GM19324 (cell line): ENCODE data around the gene ATPAF1.
"Not testable (repeated sequence)": the region's sequence is repeated elsewhere in the genome, so short reads cannot be mapped to it uniquely, and the experiment has no call there.

Experiments used
- ATAC-seq: cut with Tn5 transposase; IDR thresholded peaks from one replicate; pipeline ENCODE4 v1.9.1; 2021; ENCODE audit warnings: mild to moderate bottlenecking, moderate library complexity; ENCODE audit not compliant: unreplicated experiment, low FRiP score

The ATPAF1 gene

DNA sequence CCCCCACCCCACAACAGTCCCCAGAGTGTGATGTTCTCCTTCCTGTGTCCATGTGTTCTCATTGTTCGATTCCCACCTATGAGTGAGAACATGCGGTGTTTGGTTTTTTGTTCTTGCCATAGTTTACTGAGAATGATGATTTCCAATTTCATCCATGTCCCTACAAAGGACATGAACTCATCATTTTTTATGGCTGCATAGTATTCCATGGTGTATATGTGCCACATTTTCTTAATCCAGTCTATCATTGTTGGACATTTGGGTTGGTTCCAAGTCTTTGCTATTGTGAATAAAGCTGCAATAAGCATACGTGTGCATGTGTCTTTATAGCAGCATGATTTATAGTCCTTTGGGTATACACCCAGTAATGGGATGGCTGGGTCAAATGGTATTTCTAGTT is 17.0 kb downstream of the ATPAF1 start:
- not testable (repeated sequence) for ATAC-seq

DNA sequence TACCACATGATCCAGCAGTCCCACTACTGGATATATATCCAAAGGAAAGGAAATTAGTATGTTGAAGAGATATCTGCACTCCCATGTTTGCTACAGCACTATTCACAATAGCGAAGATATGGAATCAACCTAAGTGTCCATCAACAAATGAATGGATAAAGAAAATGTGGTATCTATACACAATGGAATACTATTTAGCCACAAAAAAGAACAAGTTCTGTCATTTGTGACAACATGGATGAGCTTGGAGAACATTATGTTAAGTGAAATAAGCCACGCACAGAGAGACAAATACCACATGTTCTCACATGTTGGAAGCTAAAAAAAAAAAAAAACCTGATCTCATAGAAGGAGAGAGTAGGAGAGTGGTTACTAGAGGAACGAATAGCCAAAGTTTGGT is 17.7 kb downstream of the ATPAF1 start:
- no peak for ATAC-seq

DNA sequence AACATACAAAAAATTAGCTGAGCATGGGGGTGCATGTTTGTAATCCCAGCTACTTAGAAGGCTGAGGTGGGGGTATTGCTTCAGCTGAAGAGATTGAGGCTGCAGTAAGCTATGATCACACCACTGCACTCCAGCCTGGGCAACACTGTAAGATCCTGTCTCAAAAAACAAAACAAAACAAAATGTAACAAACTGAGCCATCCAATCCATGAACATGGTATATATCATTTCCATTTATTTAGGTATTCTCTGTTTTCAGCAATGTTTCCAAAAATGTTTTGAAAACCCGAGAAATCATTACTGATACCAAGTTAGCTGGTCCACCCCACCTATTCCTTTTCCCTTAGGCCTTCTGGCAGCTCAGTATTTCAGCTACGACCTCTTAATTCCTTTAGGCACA is 18.4 kb downstream of the ATPAF1 start:
- no peak for ATAC-seq

DNA sequence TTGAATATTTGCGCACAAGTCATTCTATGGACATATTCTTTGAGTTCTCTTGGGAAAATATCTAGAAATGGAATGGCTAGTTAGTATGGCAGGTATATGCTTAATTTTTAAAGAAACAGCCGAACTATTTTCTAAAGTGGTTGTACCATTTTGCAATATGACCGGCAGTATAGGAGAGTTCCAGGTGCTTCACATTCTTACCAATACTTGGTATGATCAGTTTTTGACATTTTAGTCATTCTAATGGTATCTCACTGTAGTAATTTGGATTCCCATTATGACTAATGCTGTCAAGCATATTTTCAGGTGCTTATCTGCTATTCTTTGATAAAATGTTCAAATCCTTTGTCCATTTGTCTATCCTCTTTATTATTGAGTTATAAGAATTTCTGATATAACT is 20.6 kb downstream of the ATPAF1 start:
- ATAC-seq: no peak

DNA sequence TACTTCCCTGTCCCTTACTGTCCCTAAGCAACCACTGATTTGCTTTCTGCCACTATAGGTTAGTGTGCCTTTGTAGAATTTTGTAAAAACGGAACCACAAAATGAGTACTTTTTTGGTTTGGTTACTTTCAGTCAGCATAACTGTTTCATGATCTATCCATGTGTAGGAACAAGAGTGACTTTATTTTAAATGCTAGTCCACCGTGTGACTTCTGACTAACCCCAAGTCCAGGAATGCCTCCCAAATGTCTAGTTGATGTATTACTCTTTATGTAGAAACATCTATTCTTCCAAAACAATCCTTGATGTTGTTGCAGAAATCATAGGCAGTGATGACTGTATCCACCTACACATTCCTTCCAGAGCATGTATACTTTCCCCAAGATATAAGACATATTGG is 21.3 kb downstream of the ATPAF1 start:
- ATAC-seq: no peak

DNA sequence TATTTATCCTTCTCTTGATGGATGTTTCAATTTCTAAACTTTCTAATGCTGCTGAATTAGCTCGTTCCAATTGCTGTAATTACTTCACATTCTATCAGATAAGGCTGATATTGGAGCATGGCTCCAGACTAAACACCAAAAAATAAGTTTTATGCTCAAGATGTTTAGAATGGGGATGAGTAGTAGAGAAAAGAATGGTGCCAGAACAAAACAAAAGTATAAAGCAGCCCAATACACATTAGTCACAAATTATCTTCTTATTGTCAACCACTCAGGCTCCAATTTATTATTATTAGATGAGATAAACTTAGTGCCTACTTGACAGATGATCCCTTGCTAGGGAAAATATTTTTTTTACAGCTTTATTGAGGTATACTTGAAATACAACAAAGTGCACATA is 21.8 kb downstream of the ATPAF1 start:
- no peak for ATAC-seq

DNA sequence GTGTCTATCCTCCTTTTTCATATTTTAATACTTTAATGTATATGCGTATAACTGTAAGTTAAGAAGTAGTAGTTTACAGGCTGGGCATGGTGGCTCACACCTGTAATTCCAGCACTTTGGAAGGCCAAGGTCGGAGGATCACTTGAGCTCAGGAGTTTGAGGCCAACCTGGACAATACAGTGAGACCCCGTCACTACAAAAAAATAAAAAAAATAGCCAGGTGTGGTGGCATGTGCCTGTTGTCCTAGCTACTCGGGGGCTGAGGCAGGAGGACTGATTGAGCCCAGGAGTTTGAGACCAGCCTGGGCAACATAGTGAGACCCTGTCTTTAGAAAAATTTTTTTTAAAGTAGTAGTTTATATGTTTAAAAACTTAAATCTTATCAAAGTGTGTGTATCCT is 22.3 kb downstream of the ATPAF1 start:
- no peak for ATAC-seq

DNA sequence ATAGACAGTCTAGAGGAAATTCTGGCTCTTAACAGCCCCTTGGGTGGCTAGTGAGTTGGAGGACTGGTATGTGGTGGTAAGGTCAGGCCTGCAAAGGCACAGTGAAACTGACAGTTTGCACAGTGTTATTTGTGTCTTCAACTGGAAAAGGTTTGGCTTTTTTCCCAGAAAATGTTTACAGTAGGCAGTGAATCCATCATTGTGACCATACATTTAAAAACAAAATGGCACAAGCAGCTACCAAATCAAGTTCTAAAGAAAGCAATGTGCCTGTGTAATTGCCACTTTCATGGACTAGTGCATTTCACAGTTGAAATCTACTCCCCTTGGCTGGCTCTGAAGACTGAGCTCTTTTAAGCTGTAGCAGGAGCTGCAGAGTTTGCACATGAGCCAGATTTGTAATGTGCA is 24.8 kb downstream of the ATPAF1 start:
- ATAC-seq: no peak

DNA sequence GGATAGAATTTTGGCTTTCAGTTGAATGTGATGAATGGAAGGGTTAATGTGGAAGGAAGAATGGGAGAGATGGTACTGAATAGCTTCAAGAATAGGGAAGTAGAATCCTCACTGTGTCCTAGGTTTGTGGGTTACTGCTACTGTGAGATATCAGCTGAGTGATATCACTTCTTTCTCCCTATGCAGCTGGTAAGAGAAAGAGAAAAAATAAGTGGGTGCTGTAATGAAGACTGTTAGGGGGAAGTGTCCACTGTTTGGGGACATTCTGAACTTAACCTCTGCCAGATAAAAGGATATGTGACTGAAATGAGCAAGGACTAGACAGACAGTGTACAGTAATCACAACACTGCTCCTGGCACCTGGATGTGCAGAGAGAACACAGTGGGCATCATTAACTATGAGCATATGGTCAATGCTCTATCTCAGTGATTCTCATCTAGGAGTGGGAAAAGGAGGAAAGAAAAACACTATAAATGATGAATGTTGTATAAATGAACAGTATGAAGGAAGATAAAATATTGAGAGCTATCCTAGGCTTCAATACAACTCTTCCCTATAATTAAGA is 26.0 kb downstream of the ATPAF1 start:
- ATAC-seq: no peak

DNA sequence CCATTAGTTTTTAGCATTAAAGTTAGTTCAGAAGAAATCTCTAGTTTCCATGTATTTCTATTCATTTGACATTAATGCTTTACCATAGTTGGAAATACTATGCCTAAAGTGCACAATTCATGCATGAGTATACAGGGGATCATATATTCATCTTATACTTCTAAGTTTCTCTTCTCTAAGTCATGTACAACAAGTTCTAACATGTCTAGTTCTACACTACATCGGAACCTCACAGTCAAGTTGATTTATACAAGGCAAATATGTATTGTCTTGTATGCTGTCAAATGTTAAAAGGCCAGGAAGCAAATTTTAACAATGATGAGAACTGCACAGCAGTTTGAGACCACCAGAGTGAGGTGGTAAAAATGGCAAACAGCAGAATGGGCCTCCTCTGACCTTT is 28.6 kb downstream of the ATPAF1 start:
- ATAC-seq: no peak

DNA sequence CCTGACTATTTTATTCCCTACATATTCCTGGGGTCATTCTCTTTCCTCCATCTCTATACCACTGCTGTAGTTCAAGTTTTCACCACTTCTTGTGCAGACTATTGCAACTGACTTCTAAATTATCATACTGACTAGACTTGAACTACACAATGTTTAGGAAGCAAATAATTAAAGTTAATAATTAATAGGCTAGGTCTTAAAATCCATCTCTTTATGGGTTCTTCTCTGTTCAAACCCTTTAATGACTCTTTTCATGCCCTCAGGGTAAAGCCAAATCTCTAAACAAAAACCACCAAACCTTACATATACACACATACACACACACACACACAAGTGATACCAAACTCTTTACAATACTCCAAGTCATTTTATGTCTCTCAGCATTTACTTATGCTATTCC is 29.2 kb downstream of the ATPAF1 start:
- ATAC-seq: no peak

DNA sequence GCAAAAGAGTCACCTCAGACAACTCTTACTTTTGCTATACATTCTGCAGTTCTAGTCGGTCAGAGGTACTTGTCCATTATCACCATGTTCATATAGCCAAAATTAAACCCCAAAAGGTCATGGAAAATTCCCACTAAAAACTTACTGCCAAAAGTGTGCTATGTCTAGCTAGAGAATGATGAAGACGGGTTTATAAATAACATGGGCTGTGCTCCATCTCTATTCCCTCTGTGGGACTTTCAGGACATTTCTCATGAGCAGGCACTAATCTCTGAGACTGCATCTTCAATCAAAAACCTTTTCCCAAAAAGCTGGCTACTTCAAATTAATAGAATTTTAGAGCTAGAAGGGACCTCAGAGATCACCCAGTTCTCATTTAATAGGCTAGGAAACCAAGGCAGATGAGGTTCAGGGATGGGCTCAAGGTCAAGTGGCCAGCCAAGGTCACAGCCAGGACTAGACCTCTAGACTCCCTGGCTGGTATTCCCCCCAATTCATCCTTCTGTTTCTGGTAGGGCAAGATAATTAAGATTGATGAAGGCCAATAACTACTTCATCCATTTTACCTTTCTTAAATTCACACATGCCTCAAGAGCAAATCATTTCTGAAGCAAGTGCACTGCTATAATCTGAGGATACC is 30.6 kb downstream of the ATPAF1 start:
- ATAC-seq: no peak

DNA sequence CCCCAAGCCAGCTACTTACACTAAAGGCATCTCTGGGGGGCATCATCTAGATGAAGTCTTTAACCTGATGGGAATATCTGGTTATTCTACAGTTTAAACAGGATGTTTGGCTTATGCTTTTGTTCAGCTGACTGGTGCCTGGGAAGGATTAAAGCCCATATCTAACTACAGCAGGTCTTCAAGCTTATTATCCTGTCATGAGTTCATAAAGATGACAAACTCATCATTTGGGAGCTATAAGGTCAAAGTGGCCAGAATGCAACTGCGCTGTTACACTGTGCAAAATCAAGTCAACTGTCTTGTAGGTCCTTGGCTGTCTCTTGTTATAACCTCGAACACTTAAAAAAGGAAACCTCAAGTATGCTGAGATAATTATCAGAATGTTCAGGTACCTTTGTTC is 33.0 kb downstream of the ATPAF1 start:
- ATAC-seq: no peak

DNA sequence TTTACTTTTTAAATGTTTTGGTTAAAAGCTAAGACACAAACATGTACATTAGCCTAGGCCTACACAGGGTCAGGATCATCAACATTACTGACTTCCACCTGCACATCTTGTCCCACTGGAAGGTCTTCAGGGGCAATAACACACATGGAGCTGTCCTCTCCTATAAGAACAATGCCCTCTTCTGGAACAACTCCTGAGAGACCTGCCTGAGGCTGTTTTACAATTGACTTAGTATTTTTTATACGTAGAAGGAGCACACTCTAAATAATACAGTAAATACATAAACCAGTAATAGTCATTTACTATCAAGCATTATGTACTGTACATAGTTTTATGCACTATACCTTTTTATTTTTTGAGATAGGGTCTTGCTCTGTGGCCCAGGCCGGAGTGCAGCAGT is 37.4 kb downstream of the ATPAF1 start:
- ATAC-seq: no peak

DNA sequence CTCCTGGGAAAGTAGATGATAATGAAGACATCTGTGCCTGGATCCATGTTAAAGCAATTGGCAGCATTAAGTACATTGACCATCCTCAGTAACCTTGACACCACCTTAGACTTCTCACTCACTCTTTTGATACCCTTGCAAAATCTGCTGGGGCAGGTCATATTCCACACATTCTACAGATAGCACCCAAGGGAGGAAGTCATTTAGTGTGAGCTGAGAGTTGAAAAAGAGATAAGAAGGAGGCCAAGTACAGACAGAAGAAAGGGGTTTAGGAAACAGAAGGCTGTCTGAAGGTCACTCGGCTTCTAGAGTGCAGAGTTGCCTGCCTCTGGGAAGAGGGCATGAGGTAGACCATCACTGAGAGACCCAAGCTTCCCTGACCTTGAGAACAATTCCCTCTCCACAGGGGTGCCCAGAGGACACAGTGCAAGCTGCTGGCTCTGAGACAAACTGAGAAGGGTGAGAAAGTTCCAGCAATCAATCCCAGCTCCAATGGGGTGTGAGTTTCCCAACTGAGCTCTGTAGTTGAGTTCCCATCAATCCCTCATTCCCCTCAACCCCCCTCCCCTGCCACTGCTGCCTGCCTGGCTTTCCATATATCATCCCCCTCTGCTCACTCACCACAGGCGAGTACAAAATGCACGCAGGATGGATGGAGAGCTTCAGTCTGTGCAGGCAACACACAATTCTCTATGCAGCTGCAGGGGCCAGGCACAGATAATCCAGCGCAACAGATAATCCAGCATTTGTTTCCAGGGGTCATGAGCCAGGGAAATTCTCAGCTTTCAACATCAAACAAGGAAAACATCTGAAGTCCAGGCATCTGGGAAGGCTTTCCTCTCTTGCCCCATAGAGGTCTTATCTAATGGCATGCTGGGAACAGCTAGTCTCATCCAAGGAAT is 44.2 kb downstream of the ATPAF1 start:
- no peak for ATAC-seq

DNA sequence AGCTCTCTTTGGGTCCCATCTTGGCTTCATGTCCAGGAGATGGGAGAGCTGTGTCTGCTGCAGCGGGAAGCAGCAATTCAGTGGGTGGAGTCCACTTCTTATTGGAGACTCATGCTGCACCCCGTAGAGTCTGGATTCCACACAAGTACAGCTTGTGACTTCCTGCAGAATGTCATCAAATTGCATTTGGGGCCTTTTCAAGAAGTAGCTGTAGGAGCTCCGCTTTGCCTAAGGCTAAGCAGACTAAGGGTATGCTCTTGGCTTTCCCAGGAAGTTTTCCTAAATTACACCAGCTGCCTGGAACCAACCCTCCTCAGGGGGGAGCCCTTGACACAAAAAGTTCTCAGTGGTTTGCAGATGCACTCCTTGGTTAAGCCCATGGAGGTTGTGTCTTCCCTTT is 45.8 kb downstream of the ATPAF1 start:
- no peak for ATAC-seq

DNA sequence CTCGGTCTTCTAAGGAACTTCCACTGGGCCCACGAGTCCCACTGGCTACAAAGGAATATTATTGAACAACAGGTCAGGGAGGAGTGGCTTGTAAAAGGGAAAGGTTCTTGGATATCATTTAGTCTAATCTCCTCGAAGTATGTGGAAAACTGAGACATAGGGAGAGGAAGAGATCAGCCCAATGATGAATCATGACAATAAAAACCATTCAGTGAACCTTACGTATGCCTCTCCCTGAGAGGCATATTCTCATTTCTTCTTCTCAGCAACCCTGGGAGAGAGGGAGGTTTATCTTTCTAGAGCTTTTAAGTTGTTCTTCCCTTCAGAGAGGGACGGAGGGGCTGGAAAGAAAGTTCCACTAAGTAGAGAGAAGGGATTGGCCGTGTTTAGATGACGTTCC is 46.2 kb downstream of the ATPAF1 start:
- ATAC-seq: no peak

DNA sequence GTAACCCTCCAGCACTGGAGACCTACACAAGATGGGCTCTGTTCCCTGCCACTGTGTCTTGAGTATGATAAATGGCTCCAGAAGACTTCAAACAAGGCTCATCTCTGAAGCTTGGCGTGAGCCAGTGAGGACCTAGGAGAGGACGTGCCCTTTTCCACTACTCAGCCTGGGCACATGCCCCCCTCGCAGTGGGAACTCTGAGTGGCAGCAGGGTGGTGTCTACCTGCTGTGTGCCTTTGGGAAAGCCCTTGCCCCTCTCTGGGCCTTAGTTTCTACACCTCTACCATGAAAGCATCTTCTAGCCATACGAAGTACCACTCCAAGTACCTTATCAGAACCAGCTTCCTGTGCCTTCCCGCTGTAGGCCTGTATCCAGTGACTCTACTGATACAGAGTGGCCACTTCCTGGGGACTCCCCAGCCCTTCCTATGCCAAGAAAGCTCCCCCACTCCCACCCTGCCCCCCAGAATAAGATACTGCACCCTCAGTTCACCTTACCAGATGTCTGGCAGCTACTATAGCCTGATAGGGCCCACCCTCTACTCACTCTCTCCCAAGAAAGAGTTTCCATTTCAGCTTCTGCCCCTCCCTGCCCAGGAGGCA is 48.4 kb downstream of the ATPAF1 start:
- ATAC-seq: no peak

DNA sequence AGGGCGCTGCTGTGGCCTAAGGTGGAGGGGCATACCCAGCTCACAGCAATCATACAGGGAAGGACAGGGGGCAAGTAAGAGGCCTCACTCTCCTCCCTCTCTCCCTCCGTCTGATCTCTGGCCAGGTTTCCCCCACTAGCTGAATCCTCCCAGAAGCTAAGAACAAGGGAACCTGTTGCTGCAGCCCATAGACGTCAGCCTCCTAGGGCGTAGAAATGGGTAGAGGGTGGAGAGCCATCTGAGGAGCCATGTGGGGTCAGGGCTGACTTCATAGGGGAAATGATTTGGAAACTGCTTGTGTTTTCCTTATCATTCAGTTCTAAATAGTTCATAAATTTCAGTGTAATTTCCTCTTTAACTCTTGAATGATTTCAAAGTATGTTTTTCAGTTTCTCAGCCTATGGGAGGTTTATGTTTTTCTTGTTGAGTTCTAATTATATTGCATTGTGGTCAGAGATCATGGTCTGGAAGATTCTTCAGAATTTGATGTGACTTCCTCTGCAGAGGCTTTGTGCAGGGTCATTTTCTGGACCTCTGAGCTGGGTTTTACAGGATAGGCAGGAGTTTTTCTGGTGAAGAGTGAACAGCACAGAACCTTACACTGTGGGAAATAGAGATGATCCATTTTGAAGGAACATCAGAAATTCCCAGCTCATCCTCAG is 49.3 kb downstream of the ATPAF1 start:
- ATAC-seq: no peak

DNA sequence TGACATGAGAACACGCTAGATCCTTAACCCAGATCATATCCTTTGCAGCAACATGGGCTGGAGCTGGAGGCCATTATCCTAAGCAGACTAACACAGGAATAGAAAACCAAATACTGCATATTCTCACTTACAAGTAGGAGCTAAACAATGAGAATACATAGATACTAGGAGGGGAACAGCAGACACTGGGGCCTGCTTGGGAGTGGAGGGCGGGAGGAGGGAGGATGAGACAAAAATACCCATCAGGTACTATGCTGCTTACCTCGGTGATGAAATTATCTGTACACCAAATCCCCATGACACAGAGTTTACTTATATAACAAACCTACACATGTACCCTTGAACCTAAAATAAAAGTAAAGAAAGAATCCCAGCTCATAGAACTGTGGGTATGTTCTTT is 50.3 kb downstream of the ATPAF1 start:
- no peak for ATAC-seq
